ENCODE measurements around the gene NACA.

DNA sequence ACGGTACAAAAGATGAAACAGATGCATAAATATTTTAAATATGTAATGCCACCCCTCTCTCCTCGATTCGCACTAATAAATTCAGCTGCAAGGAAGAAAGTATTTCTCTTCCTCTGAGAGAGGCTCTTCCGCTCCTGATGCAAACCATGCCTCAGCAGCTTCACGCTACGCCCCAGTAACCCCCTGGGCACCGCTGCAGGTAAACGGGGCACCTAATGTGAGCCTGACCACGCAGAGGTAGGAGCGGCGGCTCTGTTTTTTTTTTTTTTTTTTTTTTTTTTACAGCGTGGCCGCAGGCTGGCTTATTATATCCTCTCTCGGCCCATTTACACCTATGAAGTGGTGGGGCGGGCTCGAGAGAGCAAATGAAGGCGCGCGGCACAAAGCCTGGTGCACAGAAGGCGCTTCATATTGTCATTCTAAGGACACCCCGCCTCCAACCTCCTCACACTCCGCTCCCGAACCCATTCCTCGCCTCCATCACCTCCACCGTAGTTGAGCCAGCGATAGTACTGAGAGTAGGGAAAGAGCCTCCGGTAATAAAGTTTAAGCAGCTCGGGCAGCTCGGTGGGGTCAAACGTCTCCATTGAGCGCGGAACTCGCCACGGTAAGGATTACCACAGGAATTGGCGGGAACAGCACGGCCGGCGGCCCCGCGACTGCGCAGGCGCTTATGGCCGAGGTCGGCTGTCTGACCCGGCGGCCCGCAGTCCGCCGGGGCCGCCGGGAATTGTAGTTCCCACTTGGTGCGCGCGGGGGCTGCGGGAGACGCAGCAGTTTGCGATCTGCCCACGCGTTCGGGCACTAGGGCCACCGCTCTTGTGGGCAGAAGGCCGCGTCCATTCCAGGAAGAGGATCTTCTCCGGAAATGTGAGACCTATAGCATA lies 26.9 kb upstream of the NACA start, which contains the start of gene PRIM1:
- no peak for TF ChIP-seq ZNF565 (CRISPR knock-in tag; conservative IDR thresholded peaks at IDR 0.05; ENCODE audit: low read depth)
- no peak for TF ChIP-seq ISL1 (CRISPR knock-in tag; IDR thresholded peaks at IDR 0.05)
- TF ChIP-seq ZNF8 (CRISPR knock-in tag; IDR thresholded peaks at IDR 0.05) = no peak
- TF ChIP-seq, protein P1, sequence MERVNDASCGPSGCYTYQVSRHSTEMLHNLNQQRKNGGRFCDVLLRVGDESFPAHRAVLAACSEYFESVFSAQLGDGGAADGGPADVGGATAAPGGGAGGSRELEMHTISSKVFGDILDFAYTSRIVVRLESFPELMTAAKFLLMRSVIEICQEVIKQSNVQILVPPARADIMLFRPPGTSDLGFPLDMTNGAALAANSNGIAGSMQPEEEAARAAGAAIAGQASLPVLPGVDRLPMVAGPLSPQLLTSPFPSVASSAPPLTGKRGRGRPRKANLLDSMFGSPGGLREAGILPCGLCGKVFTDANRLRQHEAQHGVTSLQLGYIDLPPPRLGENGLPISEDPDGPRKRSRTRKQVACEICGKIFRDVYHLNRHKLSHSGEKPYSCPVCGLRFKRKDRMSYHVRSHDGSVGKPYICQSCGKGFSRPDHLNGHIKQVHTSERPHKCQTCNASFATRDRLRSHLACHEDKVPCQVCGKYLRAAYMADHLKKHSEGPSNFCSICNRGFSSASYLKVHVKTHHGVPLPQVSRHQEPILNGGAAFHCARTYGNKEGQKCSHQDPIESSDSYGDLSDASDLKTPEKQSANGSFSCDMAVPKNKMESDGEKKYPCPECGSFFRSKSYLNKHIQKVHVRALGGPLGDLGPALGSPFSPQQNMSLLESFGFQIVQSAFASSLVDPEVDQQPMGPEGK (CRISPR knock-in tag; IDR thresholded peaks at IDR 0.05; ENCODE audit: borderline replicate concordance) = no peak
- TF ChIP-seq, protein P2, sequence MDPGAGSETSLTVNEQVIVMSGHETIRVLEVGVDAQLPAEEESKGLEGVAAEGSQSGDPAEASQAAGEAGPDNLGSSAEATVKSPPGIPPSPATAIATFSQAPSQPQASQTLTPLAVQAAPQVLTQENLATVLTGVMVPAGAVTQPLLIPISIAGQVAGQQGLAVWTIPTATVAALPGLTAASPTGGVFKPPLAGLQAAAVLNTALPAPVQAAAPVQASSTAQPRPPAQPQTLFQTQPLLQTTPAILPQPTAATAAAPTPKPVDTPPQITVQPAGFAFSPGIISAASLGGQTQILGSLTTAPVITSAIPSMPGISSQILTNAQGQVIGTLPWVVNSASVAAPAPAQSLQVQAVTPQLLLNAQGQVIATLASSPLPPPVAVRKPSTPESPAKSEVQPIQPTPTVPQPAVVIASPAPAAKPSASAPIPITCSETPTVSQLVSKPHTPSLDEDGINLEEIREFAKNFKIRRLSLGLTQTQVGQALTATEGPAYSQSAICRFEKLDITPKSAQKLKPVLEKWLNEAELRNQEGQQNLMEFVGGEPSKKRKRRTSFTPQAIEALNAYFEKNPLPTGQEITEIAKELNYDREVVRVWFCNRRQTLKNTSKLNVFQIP (CRISPR knock-in tag; IDR thresholded peaks at IDR 0.05; ENCODE audit: borderline replicate concordance, low read depth) = no peak
- no peak for TF ChIP-seq ZNF70 (CRISPR knock-in tag; IDR thresholded peaks at IDR 0.05)

All from SK-N-SH treated with all-trans-retinoic acid at 6 μM for 48 hours (cell line).